Keratinocyte (primary cell): Measurements from ENCODE around the gene HBA1. TPM values are rescaled to one million over a fixed set of nuclear protein-coding genes. Genes with fewer than 3 reads are reported as not detected.

Source experiments
- DNase-seq: peaks from one replicate; pipeline ENCODE4 v3.0.0-alpha.2; 2011; ENCODE audit warnings: low read depth, missing footprints, low spot score
- FAIRE-seq: peaks from 2 replicates; lab custom pipeline; 2011; peaks lifted over from hg19 to GRCh38; lab: Jason Lieb, UNC
- H2AFZ ChIP-seq: 2 replicates; pipeline ENCODE4 v1.6.0; 2012; ENCODE audit warnings: low read length, control low read depth, inconsistent platforms; ENCODE audit not compliant: control insufficient read depth
- H3K27ac ChIP-seq: 2 replicates; pipeline ENCODE4 v1.5.1; 2011; ENCODE audit warnings: low read length; ENCODE audit not compliant: control insufficient read depth, insufficient read depth
- H3K27me3 ChIP-seq: 3 replicates; pipeline ENCODE4 v1.6.0; 2011; ENCODE audit warnings: low read length; ENCODE audit not compliant: control insufficient read depth, insufficient read depth; ENCODE audit errors: extremely low read depth
- H3K36me3 ChIP-seq, 2 experiments: 2 replicates in 1 of 2; 3 replicates in 1 of 2; pipeline ENCODE4 v1.5.1; 2011; ENCODE audit warnings: low read length in 2 of 2, mild to moderate bottlenecking in 1 of 2; ENCODE audit not compliant: control insufficient read depth in 2 of 2, insufficient read depth in 2 of 2; ENCODE audit errors: extremely low read depth in 1 of 2
- H3K4me1 ChIP-seq: 3 replicates; pipeline ENCODE4 v1.5.1; 2011; ENCODE audit warnings: low read length; ENCODE audit not compliant: control insufficient read depth, insufficient read depth; ENCODE audit errors: extremely low read depth
- H3K4me2 ChIP-seq: 3 replicates; pipeline ENCODE4 v1.6.0; 2011; ENCODE audit warnings: low read depth, low read length; ENCODE audit not compliant: control insufficient read depth, insufficient read depth; ENCODE audit errors: extremely low read depth
- H3K4me3 ChIP-seq, 3 experiments: fragments of 200-600 bp in 1 of 3; sonication (generic) in 1 of 3; 2 replicates in 2 of 3; 3 replicates in 1 of 3; pipeline ENCODE4 v1.5.1; 2011 to 2016; ENCODE audit warnings: low read length in 3 of 3, mild to moderate bottlenecking in 3 of 3, control low read depth in 2 of 3, inconsistent platforms in 1 of 3, low read depth in 1 of 3, mixed read lengths in 1 of 3, mixed run types in 1 of 3, moderate library complexity in 1 of 3; ENCODE audit not compliant: control insufficient read depth in 2 of 3, insufficient read depth in 2 of 3; ENCODE audit errors: extremely low read depth in 1 of 3
- H3K79me2 ChIP-seq: 2 replicates; pipeline ENCODE4 v1.6.0; 2012; ENCODE audit warnings: low read length; ENCODE audit not compliant: control insufficient read depth, insufficient read depth
- H3K9ac ChIP-seq: 3 replicates; pipeline ENCODE4 v1.6.0; 2011; ENCODE audit warnings: low read length; ENCODE audit not compliant: control insufficient read depth, insufficient read depth; ENCODE audit errors: extremely low read depth
- H3K9me1 ChIP-seq: 3 replicates; pipeline ENCODE4 v1.6.0; 2011; ENCODE audit warnings: low read length; ENCODE audit not compliant: control insufficient read depth, insufficient read depth; ENCODE audit errors: extremely low read depth
- H3K9me3 ChIP-seq: 2 replicates; pipeline ENCODE4 v1.5.1; 2012; ENCODE audit warnings: low read depth, low read length; ENCODE audit not compliant: control insufficient read depth
- H4K20me1 ChIP-seq: 3 replicates; pipeline ENCODE4 v1.6.0; 2011; ENCODE audit warnings: low read length; ENCODE audit not compliant: control insufficient read depth, insufficient read depth; ENCODE audit errors: extremely low read depth
- CTCF ChIP-seq, 3 experiments: IDR thresholded peaks in 1 of 3; conservative IDR thresholded peaks in 1 of 3; optimal IDR thresholded peaks in 1 of 3; 2 replicates in 2 of 3; 3 replicates in 1 of 3; pipeline versions ENCODE3 to v1.5.1; 2011; ENCODE audit warnings: low read length in 3 of 3, mild to moderate bottlenecking in 3 of 3, moderate library complexity in 2 of 3, control low read depth in 1 of 3, inconsistent platforms in 1 of 3; ENCODE audit not compliant: insufficient read depth in 2 of 3; ENCODE audit errors: extremely low read depth in 1 of 3
- EZH2 ChIP-seq: IDR thresholded peaks from one replicate; pipeline ENCODE4 v1.6.1; 2012; ENCODE audit warnings: inconsistent platforms, mild to moderate bottlenecking, low read length, moderate library complexity
- dilution Hi-C: fragments of 300-500 bp; cut with MboI; formaldehyde crosslinking; loops from one replicate; pipeline ENCODE4 v1.7.0; 2020; ENCODE audit warnings: low sequenced_read_pairs; ENCODE audit not compliant: extremely low pct_ligation_motif_present
- polyA plus RNA-seq, 5 experiments: library from polyadenylated mRNA; depleted of rRNA in 3 of 5; stranded (reverse) in 3 of 5; stranded (forward) in 1 of 5; unstranded in 1 of 5; fragments of >200 nt; gene quantifications; 1 replicate in 1 of 5; 2 replicates in 3 of 5; 3 replicates in 1 of 5; pipeline versions ENCODE4 v1.2.1 to v1.2.3, GENCODE V29; 2011 to 2012; ENCODE audit warnings: missing spikeins in 2 of 5, low read depth in 1 of 5, low replicate concordance in 1 of 5

HBA1 gene
- polyA plus RNA-seq, 1 donor (not counting 4 experiments of a cell fraction or from before 2014, with no cell fraction given), result 0.24 TPM

DNA sequence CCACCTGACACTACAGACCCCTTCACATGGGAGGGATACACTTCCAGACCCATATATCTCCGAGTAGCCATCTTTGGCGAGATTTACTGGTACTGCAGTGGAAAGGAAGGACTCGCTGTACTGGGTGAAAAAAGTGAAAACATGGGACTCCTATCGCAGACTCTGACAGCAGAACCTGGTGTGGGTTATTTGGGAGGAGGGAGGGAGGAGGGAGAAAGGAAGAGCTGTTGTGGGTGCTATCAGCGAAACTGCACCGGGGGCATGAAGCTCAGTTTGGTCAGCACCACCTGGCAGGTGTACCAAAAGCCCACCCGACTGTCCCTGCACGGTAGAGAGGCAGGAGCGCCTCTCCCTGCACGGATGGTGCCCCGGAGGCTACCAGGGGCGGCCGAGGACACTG, 8.7 kb downstream of the HBA1 start:
- dilution Hi-C loops, result no loop called here
- Histone ChIP-seq H3K27me3 (peaks cover 10% of the 10 kb centered on the region), H3K9me3 (no peaks in the 10 kb centered on the region), H3K36me3 (peaks cover 19 to 20% of the 10 kb centered on the region in 2 experiments), H3K4me2 (no peak overlapping the region), H3K9ac (no peak overlapping the region), H3K4me3 (no peak overlapping the region), H3K27ac (no peak overlapping the region), H3K9me1 (no peaks in the 10 kb centered on the region), H3K4me1 (peaks cover 8% of the 10 kb centered on the region), H3K79me2 (no peaks in the 10 kb centered on the region), H4K20me1 (no peaks in the 10 kb centered on the region), H2AFZ (no peak overlapping the region)
- FAIRE-seq, result no peak
- no peak for TF ChIP-seq EZH2
- TF ChIP-seq CTCF (optimal IDR thresholded peaks at IDR 0.05 in 1 of 3, IDR thresholded peaks at IDR 0.05 in 1 of 3, conservative IDR thresholded peaks at IDR 0.05 in 1 of 3; ENCODE audit: extremely low read depth in 1 of 3, insufficient read depth in 2 of 3, low read length in 3 of 3), result no peak
- no peak for DNase-seq

GRCh38 chr16:185691-186090, 9.2 kb downstream of the HBA1 start:
- Histone ChIP-seq H3K9me3 (no peaks in the 10 kb centered on the region), H3K4me1 (peaks cover 6% of the 10 kb centered on the region), H3K9ac (no peak overlapping the region), H3K79me2 (no peaks in the 10 kb centered on the region), H3K27ac (no peak overlapping the region), H3K36me3 (peaks cover 20 to 21% of the 10 kb centered on the region in 2 experiments), H2AFZ (no peak overlapping the region), H3K9me1 (no peaks in the 10 kb centered on the region), H3K27me3 (peaks cover 6% of the 10 kb centered on the region), H3K4me2 (no peak overlapping the region), H4K20me1 (no peaks in the 10 kb centered on the region), H3K4me3 (no peak overlapping the region)
- DNase-seq (no peak), FAIRE-seq (no peak)
- TF ChIP-seq EZH2, result no peak
- TF ChIP-seq CTCF (optimal IDR thresholded peaks at IDR 0.05 in 1 of 3, IDR thresholded peaks at IDR 0.05 in 1 of 3, conservative IDR thresholded peaks at IDR 0.05 in 1 of 3; ENCODE audit: extremely low read depth in 1 of 3, insufficient read depth in 2 of 3, low read length in 3 of 3), result no peak
- dilution Hi-C loops, result no loop called here
